HTR-8/SVneo (cell line): ENCODE data around the gene ARL4A.
"Not testable (repeated sequence)": the region's sequence is repeated elsewhere in the genome, so short reads cannot be mapped to it uniquely, and the experiment has no call there.

Source experiments
- DNase-seq: peaks from one replicate; pipeline ENCODE4 v3.0.0; 2011; ENCODE audit warnings: low spot score, mixed read lengths; ENCODE audit not compliant: insufficient read length
- FAIRE-seq: peaks from 2 replicates; lab custom pipeline; 2011; peaks lifted over from hg19 to GRCh38; lab: Jason Lieb, UNC

ARL4A gene

DNA sequence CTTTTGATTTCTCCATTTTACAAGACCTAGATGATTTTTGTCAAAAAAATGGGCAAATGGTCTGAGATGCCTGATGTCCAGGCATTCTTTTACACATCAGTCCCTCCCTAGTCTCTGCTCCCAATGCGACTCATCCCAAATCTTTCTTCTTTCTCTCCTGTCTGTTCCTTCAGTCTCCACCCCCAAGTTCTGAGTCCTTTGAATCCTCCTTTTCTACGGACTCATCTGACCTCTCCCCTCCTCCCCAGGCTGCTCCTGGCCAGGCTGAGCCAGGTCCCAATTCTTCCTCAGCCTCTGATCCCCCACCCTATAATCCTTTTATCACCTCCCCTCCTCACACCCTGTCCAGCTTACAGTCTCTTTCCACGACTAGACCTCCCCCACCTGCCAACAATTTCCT, 26.4 kb upstream of the ARL4A start:
- FAIRE-seq, DNase-seq: not testable (repeated sequence)

DNA sequence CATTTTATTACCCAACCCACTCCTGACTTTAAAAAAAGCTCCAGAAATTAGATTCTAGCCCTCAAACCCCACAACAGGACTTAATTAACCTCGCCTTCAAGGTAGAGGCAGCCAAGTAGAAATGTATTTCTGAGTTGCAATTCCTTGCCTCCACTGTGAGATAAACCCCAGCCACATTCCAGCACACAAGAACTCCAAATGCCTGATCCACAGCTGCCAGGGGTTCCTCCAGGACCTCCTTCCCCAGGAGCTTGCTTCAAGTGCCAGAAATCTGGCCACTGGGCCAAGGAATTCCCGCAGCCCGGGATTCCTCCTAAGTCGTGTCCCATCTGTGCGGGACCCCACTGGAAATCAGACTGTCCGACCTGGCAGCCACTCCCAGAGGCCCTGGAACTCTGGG, 25.9 kb upstream of the ARL4A start:
- DNase-seq: no peak
- no peak for FAIRE-seq

- FAIRE-seq (no peak), DNase-seq (no peak)
Measured at GRCh38 chr7:12670000-12670729, 17.3 kb upstream of the ARL4A start.

DNA sequence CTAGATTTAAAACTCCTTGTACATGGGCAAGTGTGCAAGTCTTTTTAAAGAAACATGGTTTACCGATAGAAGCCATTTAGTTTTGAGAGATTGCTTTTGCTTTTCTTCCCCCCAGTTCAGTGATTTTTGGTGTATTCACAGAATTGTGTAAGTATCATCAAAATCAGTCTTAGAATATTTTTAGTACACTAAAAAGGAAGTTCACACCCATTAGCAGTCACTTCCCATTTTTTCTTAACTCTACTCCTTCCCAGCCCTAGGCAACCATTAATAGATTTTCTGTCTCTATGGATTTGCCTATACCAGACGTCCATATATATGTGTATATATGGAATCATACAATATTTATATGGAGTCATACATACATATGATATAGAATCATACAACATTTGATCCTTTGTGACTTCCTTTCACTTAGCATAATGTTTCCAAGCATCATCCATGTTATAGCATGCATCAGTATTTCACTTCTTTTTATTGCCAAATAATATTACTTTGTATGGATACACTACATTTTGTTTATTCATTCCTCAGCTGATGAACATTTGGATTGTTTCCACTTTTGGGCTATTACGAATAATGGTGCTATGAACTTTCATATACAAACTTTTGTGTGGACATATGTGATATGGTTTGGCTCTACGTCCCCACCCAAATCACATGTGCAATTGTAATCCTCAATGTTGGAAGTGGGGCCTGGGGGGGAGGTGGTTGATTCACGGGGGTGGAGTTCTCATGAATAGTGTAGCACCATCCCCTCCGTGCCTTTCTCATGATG, 16.5 kb upstream of the ARL4A start:
- FAIRE-seq: no peak
- no peak for DNase-seq

DNA sequence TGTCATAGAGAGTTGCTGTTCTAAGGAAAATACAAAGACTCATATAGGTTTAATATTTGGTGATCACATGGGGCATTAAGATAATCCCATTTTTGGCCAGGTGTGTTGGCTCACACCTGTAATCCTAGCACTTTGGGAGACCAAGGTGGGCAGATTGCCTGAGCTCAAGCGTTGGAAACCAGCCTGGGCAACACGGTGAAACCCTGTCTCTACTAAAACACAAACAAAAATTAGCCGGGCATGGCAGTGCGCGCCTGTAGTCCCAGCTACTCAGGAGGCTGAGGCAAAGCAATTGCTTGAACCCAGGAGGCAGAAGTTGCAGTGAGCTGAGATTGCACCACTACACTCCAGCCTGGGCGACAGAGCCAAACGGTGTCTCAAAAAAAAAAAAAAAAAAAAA, 14.0 kb upstream of the ARL4A start:
- not testable (repeated sequence) for FAIRE-seq, DNase-seq

GRCh38 chr7:12674053-12674452, 13.4 kb upstream of the ARL4A start:
- FAIRE-seq: no peak
- DNase-seq: no peak

DNA sequence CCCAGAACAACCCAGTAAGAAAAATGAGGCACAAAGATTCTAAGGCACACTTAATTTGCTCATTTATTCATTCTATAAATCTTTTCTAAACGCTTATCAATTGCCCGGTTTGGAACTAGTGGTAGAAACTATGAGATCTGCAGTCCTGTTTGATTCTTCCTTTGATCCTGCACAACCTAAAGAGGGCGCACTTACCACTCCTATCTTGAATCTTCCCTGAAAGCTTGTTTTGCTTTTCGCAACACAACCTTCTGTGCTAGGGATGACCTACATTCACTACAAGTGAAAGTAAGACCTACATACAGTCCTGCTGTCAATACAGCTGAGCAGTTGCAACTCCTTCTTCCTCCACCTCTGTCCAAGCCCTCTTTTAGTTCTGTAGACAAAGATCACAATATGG, 12.6 kb upstream of the ARL4A start:
- FAIRE-seq (no peak), DNase-seq (no peak)

- FAIRE-seq (no peak), DNase-seq (peak; percentile 22)
Measured at GRCh38 chr7:12683678-12684585, 3.5 kb upstream of the ARL4A start.

DNA sequence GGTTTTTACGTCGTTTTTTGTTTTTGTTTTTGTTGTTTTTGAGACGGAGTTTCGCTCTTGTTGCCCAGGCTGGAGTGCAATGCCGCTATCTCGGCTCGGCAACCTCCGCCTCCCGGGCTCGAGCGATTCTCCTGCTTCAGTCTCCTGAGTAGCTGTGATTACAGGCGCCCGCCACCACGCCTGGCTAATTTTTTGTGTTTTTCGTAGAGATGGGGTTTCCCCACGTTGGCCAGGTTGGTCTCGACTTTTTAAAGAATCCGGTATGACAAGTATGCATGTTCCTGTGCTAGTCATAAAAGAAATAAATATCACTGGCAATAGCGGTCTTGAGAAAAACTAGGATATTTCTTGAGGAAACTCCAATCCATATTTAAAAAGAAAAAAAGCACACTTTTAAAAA, 2.7 kb upstream of the ARL4A start:
- DNase-seq (no peak), FAIRE-seq (no peak)

GRCh38 chr7:12685550-12685949, 1.9 kb upstream of the ARL4A start:
- FAIRE-seq (no peak), DNase-seq (no peak)

GRCh38 chr7:12686234-12686890, 1.1 kb upstream of the ARL4A start:
- FAIRE-seq: peak; percentile 96
- DNase-seq: peak; percentile 75

DNA sequence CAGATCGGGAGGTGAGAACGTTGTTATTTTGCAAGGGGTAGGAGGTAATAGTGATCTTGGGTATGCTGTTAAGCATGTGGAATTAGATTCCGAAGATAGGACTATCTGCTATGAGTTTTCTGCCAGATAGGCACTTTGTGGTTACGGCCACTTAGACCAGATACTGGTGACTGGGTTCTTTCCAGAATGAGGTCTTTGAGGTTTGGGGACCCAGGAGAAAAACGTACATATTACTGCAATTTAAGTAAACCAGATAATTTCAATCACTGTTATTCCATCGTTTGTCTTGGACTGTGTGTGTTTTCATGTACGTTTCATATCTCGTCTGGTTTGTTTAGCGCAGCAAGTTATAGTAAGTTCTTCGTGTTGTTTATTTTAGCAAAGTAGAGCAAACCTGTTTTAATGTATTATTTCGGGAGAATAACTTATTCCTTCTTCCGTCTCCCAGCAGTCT, 312 bp downstream of the ARL4A start:
- DNase-seq (no peak), FAIRE-seq (no peak)

- DNase-seq, FAIRE-seq: not testable (repeated sequence)
Measured at GRCh38 chr7:12688485-12689170, 1.2 kb downstream of the ARL4A start.

DNA sequence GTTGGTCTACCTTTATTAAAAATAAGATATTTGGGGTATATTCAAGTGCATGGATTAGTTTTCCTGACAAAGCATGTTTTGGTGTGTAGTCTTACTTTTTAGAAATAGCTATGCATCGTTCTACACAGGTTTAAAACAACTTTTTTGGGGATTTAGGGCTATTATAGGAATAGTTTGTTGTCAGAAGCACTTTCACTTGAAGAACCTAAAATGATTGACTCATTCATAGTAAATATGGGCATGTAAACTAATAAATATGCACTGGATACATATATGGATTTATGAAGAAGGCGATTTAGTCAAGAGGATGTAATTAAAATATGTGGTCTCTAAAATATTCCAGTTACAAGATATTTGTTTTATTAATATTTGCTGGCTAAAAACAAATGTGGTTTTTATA, 2.0 kb downstream of the ARL4A start:
- DNase-seq (no peak), FAIRE-seq (no peak)

- DNase-seq (no peak), FAIRE-seq (no peak)
Measured at GRCh38 chr7:12690041-12690878, 2.8 kb downstream of the ARL4A start.

DNA sequence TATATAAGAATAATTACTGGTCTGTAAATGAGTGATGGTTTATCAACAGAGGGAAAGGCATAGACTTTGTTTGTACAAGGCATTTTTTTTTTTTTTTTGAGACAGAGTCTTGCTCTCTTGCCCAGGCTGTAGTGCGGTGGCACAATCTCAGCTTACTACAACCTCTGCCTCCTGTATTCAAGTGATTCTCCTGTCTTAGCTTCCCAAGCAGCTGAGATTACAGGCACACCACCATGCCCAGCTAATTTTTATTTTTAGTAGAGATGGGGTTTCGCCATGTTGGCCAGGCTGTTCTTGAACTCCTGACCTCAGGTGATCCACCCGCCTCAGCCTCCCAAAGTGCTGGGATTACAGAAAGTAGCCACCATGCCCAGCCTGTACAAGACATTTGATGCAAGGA, 4.0 kb downstream of the ARL4A start:
- FAIRE-seq, DNase-seq: not testable (repeated sequence)

DNA sequence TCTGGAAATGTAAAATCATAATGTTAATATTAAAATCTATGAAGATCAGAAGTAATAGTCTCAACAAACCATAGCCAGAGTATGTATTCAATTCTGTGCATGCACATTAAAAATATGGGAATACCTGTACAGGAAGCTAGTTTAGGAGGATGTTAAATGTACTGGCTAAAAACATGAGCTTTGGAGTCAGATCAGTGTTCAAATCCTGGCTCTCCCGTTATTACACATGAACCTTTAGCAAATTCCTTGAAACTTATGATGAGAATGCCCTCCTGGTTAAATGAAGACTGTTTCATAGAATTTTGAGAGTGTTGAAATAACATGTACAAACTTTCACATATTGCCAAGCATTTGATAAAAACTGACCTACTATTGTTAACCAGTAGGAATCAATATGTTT, 4.6 kb downstream of the ARL4A start:
- no peak for FAIRE-seq
- no peak for DNase-seq

DNA sequence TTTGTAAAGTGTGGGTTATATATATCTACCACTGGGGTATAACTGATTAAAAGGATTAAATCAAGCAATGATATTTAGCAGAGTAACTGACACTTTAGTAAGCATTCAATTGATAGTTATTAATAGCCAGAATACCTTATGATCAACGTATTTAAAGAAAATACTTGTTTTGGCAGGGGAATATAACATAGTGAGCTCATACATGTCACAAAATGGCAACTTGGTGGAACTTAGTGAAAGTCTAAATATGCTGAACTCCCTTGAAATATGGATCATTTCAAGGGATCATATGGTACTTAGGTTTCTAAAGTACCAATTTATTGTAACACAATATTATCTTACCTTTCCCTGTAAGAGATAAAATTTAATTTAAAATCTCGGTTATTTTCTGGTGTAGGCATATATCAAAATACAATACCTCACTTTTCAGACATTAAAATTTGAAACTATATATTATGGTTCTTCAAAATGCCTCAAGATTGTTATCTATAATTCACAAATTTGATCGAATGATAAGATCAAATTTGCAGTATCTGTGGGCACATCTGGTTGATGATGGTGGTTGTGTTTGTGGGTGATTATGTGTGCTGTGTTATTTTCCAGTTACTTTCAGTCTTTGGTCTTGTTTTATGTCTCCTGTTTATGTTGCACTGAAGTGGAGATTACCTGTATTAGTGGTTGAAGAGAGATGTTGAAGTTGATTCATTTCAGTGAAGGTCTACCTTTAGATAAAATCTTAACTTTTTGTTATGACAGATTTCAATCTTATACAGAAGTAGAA, 5.2 kb downstream of the ARL4A start:
- DNase-seq: no peak
- FAIRE-seq: no peak
